ENCODE measurements around the gene GNA15. TPM values are rescaled to one million over a fixed set of nuclear protein-coding genes. Genes with fewer than 3 reads are reported as not detected.

The GNA15 gene
- total and polyA plus RNA-seq, 7 experiments from 2014 or later: 0.09 to 131 (median 3.7) TPM; not detected in 1

DNA sequence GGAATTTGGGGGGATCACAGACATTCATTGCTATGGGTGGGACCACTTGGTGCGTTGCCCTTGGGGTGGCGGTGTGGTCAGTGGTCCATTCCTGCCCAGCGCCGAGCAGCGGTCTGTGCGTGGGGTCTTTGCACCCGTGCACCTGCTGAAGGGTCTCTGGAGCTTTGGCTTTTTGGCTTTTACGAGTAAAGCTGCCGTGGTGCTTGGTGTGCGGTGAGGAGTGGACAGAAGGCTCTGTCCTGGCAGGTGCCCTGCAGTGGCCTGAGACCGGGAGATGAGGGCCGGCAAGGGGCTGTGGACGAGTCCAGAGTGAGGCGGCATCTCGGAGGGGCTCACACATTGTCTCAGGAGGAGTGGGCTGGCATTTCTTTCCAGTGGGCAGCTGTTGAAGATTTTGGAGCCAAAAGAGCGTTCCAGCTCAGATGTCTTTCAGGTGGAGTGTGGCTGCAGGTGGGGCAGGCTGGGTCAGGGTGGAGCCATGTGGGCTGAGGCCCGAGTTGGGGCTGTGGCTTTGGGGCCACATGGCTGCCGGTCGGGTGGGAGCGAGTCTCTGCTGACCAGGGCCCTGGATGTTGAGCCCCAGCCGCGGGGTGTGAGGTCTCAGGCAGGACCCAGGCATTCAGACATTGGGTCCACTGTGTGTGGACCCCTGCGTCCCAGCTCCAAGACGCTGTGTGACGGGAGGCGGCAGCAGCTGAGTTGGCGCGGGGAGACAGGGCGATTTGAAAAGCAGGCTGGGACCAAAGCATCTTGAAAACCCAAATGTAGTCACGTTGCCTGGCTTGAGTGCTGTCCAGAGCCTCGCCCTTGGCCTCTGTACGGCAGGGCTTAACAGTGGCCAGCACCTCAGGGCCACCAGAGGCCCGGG is 30.0 kb upstream of the GNA15 start:
- Histone ChIP-seq H3K4me3 (ENCODE audit: low read length) (no peak overlapping the region), H3K27ac (ENCODE audit: low read depth, low read length) (no peak overlapping the region), H3K9me3 (ENCODE audit: control insufficient read depth in 2 of 3, low read length in 3 of 3) (no peaks in the 10 kb centered on the region), H3K36me3 (ENCODE audit: control insufficient read depth in 2 of 3, insufficient read depth in 3 of 3, low read length in 3 of 3) (no peaks in the 10 kb centered on the region), H3K4me1 (ENCODE audit: control insufficient read depth in 2 of 2, insufficient read depth in 2 of 2, low read length in 2 of 2) (peaks cover 9 to 12% of the 10 kb centered on the region in 2 donors), H3K27me3 (ENCODE audit: control insufficient read depth in 2 of 2, insufficient read depth in 2 of 2, low read length in 2 of 2) (no peaks in the 10 kb centered on the region)
- no peak for ATAC-seq
- intact Hi-C loops (cut with micrococcal nuclease): loop anchor here in 1 of 2 donors (2.0 kb wide), 1 partner anchor 29 kb away; no protein-coding TSS in a partner anchor
- DNase-seq: no peak
- Mint-ChIP-seq H3K36me3 (no peaks in the 10 kb centered on the region), H3K9me3 (no peaks in the 10 kb centered on the region), H3K4me3 (no peak overlapping the region), H3K27ac (no peak overlapping the region), H3K4me1 (peaks cover 4 to 21% (median 15%) of the 10 kb centered on the region in 7 donors), H3K27me3 (peaks cover 0 to 7% (median 0%) of the 10 kb centered on the region in 5 donors)
- ChIA-PET POLR2A (interaction anchor here (0.5 to 1.3 kb wide), 2 partner anchors 144 to 162 kb away, joined by 3 to 4 read pairs; no protein-coding TSS in a partner anchor), CTCF (interaction anchor here (0.6 to 7.1 kb wide), 9 partner anchors 18 to 144 kb away, joined by 3 to 110 read pairs (median 6); no protein-coding TSS in a partner anchor)

DNA sequence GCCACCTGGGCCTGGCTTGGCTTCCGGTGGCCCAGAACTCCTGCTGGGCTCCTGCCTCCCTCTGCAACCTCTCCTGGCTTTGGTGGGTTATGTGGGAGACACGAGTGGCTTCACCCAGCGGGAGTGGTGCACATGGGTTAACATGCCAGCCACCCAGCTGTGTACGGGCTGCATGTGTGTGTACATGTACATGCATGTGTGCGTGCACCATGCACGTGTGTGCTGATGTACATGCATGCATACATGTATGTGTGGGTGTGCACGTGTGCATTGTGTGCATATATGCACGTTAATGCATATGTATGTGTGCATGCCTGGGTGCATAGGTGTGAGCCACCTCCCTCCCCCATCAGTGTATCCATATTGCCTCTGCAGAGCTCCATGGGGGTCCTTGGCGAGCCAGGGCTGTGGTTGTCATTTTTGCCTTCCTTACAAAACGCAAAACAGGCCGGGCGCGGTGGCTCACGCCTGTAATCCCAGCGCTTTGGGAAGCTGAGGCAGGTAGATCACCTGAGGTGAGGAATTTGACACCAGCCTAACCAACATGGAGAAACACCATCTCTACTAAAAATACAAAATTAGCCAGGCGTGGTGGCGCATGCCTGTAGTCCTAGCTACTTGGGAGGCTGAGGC is 29.2 kb upstream of the GNA15 start:
- H3K4me1 ChIP-seq (ENCODE audit: control insufficient read depth in 2 of 2, insufficient read depth in 2 of 2, low read length in 2 of 2): peaks cover 9 to 12% of the 10 kb centered on the region in 2 donors
- H3K27ac ChIP-seq (ENCODE audit: low read depth, low read length): no peak overlapping the region
- H3K36me3 Mint-ChIP-seq: no peaks in the 10 kb centered on the region
- no peak for DNase-seq
- POLR2A ChIA-PET: interaction anchor here (0.5 kb wide), 1 partner anchor 162 kb away, joined by 3 read pairs; no protein-coding TSS in a partner anchor
- no peak for ATAC-seq
- H3K36me3 ChIP-seq (ENCODE audit: control insufficient read depth in 2 of 3, insufficient read depth in 3 of 3, low read length in 3 of 3): peaks cover 0 to 3% (median 0%) of the 10 kb centered on the region in 3 experiments
- no peaks in the 10 kb centered on the region for H3K27me3 ChIP-seq (ENCODE audit: control insufficient read depth in 2 of 2, insufficient read depth in 2 of 2, low read length in 2 of 2)
- no peak overlapping the region for H3K4me3 Mint-ChIP-seq
- H3K4me3 ChIP-seq (ENCODE audit: low read length): no peak overlapping the region
- intact Hi-C loops (cut with micrococcal nuclease): no loop called here
- CTCF ChIA-PET: interaction anchor here (1.2 to 7.1 kb wide), 5 partner anchors 28 to 145 kb away, joined by 3 to 110 read pairs (median 6); no protein-coding TSS in a partner anchor
- no peaks in the 10 kb centered on the region for H3K9me3 ChIP-seq (ENCODE audit: control insufficient read depth in 2 of 3, low read length in 3 of 3)
- H3K27ac Mint-ChIP-seq: no peak overlapping the region
- H3K27me3 Mint-ChIP-seq: peaks cover 0 to 2% (median 0%) of the 10 kb centered on the region in 5 donors
- H3K9me3 Mint-ChIP-seq: no peaks in the 10 kb centered on the region
- peaks cover 4 to 20% (median 15%) of the 10 kb centered on the region in 7 donors for H3K4me1 Mint-ChIP-seq

DNA sequence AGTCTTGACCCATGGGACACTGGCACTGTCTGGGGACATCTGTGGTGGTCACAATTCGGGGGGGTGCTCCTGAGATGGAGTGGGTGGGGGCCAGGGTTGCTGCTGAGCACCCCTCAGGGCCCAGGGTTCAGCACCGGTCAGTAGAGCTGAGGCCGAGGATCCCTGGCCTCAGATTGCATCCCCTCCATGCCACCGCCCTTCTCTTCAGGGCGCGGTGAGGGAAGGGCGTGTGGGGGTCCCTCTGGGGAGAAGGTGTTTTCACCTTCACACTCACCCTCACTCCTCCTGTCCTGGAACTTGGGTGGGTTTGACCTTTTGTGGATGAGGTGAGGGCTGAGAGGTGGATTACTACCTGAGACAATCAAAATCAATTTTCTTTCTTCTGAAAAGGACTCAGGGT is 28.2 kb upstream of the GNA15 start:
- no peak for ATAC-seq
- H3K36me3 Mint-ChIP-seq: peaks cover 0 to 3% (median 0%) of the 10 kb centered on the region in 5 donors
- H3K4me3 Mint-ChIP-seq: peak overlapping the region in 1 of 10 donors; percentile 12
- DNase-seq: no peak
- H3K36me3 ChIP-seq (ENCODE audit: control insufficient read depth in 2 of 3, insufficient read depth in 3 of 3, low read length in 3 of 3): peaks cover 0 to 3% (median 0%) of the 10 kb centered on the region in 3 experiments
- H3K4me1 ChIP-seq (ENCODE audit: control insufficient read depth in 2 of 2, insufficient read depth in 2 of 2, low read length in 2 of 2): peaks cover 9 to 12% of the 10 kb centered on the region in 2 donors
- peaks cover 0 to 2% (median 0%) of the 10 kb centered on the region in 5 donors for H3K27me3 Mint-ChIP-seq
- no peaks in the 10 kb centered on the region for H3K9me3 ChIP-seq (ENCODE audit: control insufficient read depth in 2 of 3, low read length in 3 of 3)
- POLR2A ChIA-PET: no interaction called here
- no peaks in the 10 kb centered on the region for H3K9me3 Mint-ChIP-seq
- no peak overlapping the region for H3K27ac Mint-ChIP-seq
- H3K27ac ChIP-seq (ENCODE audit: low read depth, low read length): no peak overlapping the region
- CTCF ChIA-PET: interaction anchor here (1.1 to 3.7 kb wide), 8 partner anchors 9 to 146 kb away, joined by 3 to 25 read pairs (median 5); no protein-coding TSS in a partner anchor
- intact Hi-C loops (cut with micrococcal nuclease): loop anchor here (1.0 kb wide), 3 partner anchors 31 to 156 kb away; no protein-coding TSS in a partner anchor
- H3K27me3 ChIP-seq (ENCODE audit: control insufficient read depth in 2 of 2, insufficient read depth in 2 of 2, low read length in 2 of 2): no peaks in the 10 kb centered on the region
- H3K4me1 Mint-ChIP-seq: peaks cover 4 to 17% (median 13%) of the 10 kb centered on the region in 7 donors
- no peak overlapping the region for H3K4me3 ChIP-seq (ENCODE audit: low read length)

DNA sequence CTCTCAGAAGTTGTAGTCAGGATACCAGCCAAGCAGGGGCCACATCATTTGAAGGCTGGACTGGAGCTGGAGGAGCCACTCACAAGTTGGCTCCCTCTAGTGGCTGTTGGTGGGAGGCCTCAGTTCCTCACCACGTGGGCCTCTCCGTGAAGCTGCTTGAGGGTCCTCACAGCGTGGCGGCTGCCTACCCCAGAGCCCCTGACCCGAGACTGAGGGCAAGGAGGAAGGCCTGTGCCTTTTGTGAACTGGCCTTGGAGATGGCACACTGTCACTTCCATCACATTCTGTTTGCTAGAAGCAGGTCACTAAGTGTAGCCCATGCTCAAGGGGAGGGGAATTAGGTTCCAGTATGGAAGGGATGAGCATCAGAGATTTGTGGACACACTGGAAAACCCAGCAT is 27.1 kb upstream of the GNA15 start:
- Histone ChIP-seq H3K36me3 (ENCODE audit: control insufficient read depth in 2 of 3, insufficient read depth in 3 of 3, low read length in 3 of 3) (peaks cover 0 to 3% (median 0%) of the 10 kb centered on the region in 3 experiments), H3K4me1 (ENCODE audit: control insufficient read depth in 2 of 2, insufficient read depth in 2 of 2, low read length in 2 of 2) (peaks cover 8% of the 10 kb centered on the region in 2 donors), H3K4me3 (ENCODE audit: low read length) (no peak overlapping the region), H3K9me3 (ENCODE audit: control insufficient read depth in 2 of 3, low read length in 3 of 3) (no peaks in the 10 kb centered on the region), H3K27ac (ENCODE audit: low read depth, low read length) (no peak overlapping the region), H3K27me3 (ENCODE audit: control insufficient read depth in 2 of 2, insufficient read depth in 2 of 2, low read length in 2 of 2) (no peaks in the 10 kb centered on the region)
- Mint-ChIP-seq H3K27me3 (peaks cover 0 to 2% (median 0%) of the 10 kb centered on the region in 5 donors), H3K4me1 (peaks cover 4 to 15% (median 11%) of the 10 kb centered on the region in 7 donors), H3K27ac (peak overlapping the region in 5 of 9 donors; percentile 43 to 70 (median 57)), H3K9me3 (no peaks in the 10 kb centered on the region), H3K4me3 (peak overlapping the region in 1 of 10 donors; percentile 46), H3K36me3 (peaks cover 0 to 3% (median 0%) of the 10 kb centered on the region in 5 donors)
- ChIA-PET POLR2A (interaction anchor here (0.9 to 1.2 kb wide), 2 partner anchors 150 to 158 kb away, joined by 3 read pairs; no protein-coding TSS in a partner anchor), CTCF (interaction anchor here (0.8 to 3.7 kb wide), 15 partner anchors 10 to 157 kb away, joined by 3 to 25 read pairs (median 5); no protein-coding TSS in a partner anchor)
- intact Hi-C loops (cut with micrococcal nuclease): loop anchor here (1.0 kb wide), 3 partner anchors 32 to 157 kb away; no protein-coding TSS in a partner anchor
- ATAC-seq: peak; percentile 76
- DNase-seq: peak in 8 of 9 donors; percentile 51 to 72 (median 65)

DNA sequence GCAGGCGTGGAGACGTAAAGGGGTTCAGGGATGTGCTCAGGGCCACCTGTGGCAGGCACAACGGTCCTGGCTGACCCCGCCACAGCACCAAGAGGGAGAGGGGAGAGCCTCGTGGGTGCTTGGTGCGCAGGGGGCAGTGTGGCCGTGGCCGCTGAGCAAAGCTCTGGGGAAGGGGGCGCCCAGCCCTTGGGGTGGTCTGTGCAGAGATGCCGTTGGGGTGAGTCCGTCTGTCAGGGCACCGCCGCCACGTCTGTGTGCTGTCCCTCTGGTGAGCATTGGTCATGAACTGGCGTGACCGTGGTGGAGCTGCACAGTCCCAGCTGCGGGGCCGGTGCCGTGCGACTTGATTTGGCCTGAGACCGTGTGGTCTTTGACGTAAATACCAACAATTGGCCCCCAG is 26.3 kb upstream of the GNA15 start:
- H3K27ac Mint-ChIP-seq: peak overlapping the region in 1 of 9 donors; percentile 64
- peaks cover 2 to 11% (median 6%) of the 10 kb centered on the region in 7 donors for H3K4me1 Mint-ChIP-seq
- Histone ChIP-seq H3K27me3 (ENCODE audit: control insufficient read depth in 2 of 2, insufficient read depth in 2 of 2, low read length in 2 of 2) (no peaks in the 10 kb centered on the region), H3K4me3 (ENCODE audit: low read length) (no peak overlapping the region), H3K4me1 (ENCODE audit: control insufficient read depth in 2 of 2, insufficient read depth in 2 of 2, low read length in 2 of 2) (peaks cover under 1 to 4% of the 10 kb centered on the region in 2 donors), H3K27ac (ENCODE audit: low read depth, low read length) (no peak overlapping the region), H3K9me3 (ENCODE audit: control insufficient read depth in 2 of 3, low read length in 3 of 3) (no peaks in the 10 kb centered on the region), H3K36me3 (ENCODE audit: control insufficient read depth in 2 of 3, insufficient read depth in 3 of 3, low read length in 3 of 3) (peaks cover 0 to 3% (median 0%) of the 10 kb centered on the region in 3 experiments)
- ATAC-seq (no peak), DNase-seq (no peak)
- H3K27me3 Mint-ChIP-seq: no peaks in the 10 kb centered on the region
- no peak overlapping the region for H3K4me3 Mint-ChIP-seq
- POLR2A ChIA-PET: no interaction called here
- intact Hi-C loops (cut with micrococcal nuclease): no loop called here
- H3K9me3 Mint-ChIP-seq: no peaks in the 10 kb centered on the region
- H3K36me3 Mint-ChIP-seq: peaks cover 0 to 3% (median 0%) of the 10 kb centered on the region in 5 donors
- CTCF ChIA-PET: interaction anchor here (0.6 to 1.8 kb wide), 6 partner anchors 14 to 157 kb away, joined by 3 to 9 read pairs (median 5); no protein-coding TSS in a partner anchor

Measured in naive thymus-derived CD4-positive, alpha-beta T cell (primary cell).